HTR-8/SVneo (cell line): Measurements from ENCODE around the gene USO1.
"Not testable (repeated sequence)": the region's sequence is repeated elsewhere in the genome, so short reads cannot be mapped to it uniquely, and the experiment has no call there.

Experiments used
- DNase-seq: peaks from one replicate; pipeline ENCODE4 v3.0.0; 2011; ENCODE audit warnings: low spot score, mixed read lengths; ENCODE audit not compliant: insufficient read length
- FAIRE-seq: peaks from 2 replicates; lab custom pipeline; 2011; peaks lifted over from hg19 to GRCh38; lab: Jason Lieb, UNC

Gene USO1

DNA sequence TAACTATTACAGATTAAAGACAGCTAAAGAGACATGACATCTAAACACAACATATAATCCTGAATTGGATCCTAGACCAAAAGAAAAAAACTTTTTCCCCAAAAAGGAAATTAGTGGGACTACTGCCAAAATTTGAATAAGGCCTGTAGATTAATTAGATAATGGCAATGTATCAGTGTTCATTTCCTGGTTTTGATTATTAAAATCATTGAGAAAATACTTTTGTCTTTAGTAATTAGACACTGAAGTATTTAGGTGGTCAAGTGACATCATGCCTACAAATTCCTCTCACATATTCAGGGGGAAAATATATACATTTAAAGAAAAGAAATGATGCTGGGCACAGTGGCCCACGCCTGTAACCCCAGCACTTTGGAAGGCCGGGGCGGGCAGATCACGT, 10.4 kb upstream of the USO1 start:
- no peak for DNase-seq
- FAIRE-seq = no peak

DNA sequence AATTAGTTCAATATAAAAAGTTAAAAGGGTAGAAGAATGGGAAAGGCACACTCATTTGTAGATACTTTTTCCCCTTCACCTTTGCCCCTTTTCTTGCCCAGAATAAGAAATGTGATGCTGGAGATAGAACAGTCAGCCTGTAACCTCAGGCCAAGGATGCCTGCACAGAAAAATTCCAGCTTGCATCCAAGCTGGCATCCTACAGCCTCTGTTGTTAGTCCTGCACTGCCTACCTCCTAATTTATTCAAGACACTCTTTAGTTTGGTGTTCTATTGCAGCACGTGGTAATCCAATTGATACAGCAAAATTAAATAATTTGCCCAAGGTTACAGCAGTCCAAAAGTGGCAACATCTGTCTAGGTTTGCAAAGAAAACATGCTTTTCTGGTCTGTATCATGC, 9.7 kb upstream of the USO1 start:
- DNase-seq = no peak
- no peak for FAIRE-seq

DNA sequence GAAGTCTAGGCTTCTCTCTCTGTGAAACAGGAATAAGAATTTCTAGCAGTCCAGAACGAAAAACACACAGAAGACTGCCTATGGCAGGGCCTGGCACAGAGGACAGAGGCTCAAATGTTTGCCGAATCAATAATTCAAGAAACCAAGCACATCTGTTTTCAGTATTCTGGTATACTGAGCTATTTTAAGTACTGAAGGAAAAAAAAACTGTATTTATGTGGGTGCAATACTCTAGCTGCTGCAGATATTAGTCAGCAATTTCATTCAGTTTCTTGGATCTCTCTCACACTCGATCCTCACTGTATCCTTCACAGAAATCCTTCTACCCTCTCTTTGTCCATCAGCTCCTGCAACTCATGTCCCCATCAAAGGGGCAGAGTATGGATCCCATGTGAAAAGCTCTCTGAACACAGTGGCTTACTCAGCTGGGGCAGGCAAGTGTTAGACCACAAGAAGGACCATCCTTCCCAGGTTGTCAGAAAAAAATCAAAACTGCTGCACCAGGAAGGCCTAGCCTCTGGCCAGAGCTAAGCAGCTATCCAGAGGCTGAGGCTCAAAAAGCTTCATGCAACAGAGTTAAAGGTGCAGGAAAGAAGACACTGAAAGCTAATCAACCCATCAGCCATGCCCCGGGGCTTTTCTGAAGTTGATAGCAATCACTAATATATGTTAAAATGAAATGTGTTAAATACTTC, 9.1 kb upstream of the USO1 start:
- FAIRE-seq = no peak
- no peak for DNase-seq

DNA sequence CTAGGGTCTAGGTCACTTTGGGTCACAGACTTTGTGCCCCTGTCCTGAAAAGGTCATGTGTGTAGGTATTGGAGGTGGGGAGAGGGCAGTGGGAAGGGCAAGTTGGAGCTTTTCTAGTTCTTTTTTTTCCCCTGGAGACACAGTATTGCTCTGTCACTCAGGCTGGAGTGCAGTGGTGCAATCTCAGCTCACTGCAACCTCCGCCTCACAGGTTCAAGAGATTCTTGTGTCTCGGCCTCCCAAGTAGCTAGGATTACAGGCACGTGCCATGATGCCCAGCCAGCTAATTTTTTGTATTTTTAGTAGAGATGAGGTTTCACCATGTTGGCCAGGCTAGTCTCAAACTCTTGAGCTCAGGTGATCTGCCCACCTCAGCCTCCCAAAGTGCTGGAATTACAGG, 8.3 kb upstream of the USO1 start:
- not testable (repeated sequence) for FAIRE-seq, DNase-seq

DNA sequence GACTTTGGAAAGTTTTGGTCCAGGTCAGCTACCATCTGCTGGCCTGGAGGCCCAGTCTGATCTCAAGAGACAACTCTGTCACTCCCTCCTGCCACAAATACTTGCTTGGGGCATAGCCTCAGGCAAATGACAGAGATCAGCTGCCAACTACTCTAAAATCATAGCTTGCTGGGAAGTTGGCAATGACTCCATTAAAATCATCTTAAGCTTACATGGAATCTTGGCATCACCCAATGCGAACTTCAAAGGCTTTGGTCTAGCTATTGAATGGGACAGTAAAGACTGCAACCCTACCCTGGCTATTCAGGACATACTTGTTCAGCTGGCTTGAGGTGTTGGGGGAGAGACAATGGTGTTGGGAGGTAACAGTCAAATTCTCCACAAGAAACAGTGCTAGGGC, 7.0 kb upstream of the USO1 start:
- no peak for DNase-seq
- FAIRE-seq = no peak

DNA sequence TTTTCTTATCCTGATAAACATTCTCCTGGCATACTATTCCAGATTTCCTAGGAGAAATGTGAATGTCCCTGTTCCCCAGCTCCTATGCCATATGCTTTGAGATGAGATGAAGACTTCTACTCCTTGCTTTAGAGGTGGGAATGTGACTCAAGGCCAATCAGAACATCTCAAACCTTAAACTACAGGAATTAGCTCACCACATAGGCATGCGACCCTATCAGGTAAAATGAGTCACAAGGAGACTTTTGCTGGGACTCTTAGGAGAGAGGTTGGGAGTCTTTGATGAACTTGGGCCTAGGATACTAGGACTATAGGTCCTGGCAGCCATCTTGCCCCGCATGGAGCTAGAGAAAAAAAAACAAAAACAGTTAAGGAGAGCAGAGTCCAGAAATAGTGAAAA, 5.8 kb upstream of the USO1 start:
- no peak for DNase-seq
- FAIRE-seq = no peak

DNA sequence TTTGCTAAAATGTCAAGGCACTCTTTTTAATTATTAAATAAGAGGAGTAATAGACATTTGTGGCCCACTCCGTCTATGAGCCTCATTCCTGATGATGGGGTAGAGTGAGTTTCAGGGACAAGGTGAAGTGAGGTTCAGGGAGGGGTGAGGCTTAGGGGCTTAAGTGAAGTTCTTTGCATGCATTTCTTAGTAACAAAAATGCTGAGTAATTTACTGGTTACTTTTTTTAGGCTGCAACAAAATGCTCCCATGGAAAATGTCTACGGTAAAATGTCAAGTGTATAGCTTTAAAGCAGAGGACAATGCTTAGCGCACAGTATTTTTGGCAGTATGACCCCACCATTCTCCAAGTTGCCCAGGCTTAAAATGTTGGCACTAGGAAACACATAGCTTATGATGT, 2.0 kb upstream of the USO1 start:
- FAIRE-seq (no peak), DNase-seq (no peak)

DNA sequence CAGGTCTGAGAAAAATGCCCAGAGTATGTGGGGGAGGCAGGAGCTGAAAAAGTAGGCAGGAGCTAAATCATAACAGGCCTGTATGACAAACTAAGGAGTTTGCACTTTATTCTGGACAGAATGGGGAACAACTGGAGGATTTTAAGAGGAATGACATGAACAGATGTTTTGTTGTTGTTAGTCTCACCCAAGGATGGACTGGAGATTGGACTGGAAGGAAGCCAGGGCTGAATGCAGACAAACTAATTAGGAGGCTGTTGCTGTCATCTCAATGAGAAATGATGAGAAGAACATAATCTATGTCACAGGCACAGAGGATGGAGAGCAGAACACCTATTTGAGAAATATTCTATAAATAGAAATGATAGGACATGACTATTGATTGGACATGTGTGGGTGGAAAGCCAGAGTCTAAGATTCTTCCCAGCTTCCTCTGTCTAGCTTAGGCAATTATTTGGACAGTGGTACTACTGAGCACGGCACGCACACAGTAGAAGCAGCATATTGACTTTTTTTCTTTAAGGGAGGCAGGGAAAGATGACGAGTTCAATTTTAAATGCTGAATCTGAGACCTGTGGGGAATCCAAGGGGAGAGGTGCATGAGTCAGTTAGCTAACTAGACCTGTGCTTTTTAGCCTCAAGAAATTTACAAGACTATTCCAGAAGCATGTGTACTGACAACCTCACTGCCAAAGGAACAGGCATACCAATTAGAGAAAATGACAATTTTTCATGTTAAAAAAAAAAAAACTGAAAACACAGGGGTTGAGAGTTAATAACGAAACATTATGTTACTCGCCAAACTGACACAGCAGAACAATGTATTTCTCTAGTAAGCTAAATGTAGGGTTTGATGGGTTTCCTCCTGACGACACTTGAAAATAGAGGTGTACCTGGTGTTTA, 963 bp upstream of the USO1 start:
- FAIRE-seq (no peak), DNase-seq (no peak)

DNA sequence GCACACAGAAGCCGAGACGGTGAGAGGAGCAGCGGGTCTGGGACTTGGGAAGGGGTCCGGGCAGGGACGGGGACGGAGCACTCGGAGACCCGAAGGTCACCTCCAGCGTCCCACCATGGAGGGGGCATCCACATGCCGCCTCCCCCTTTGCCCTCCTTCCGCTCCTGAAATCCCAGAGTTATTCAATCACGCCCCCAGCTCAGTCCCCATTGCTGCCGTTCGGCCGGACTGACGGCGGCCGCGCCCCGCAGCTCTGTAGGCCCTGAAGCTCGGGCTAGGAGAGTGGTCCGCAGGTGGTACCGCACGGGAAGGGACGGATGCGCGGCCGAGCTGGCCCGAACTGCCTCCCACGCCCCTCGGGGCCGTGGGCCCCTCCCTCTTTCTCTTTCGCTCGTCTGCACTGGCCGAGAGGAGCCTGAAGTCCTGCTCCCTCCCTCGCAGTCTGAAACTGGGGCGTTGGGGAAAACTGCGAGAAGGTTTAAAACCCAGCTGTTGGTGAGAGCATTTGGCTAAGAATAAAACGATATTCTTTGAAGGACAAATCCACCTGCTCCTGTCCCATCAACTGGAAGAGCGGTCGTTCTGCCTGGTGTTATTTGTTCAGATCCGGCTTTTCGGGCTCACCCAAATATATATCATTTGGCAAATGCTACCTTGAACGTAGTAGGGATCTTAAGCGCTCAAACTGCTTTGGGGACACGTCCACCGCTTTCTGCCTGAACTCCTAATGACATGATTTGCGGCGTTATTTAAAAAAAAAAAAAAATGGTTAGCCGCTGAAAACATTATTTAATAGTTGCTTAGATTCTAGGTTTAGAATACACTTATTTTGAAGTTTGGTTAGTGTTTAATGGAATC, 719 bp downstream of the USO1 start:
- no peak for FAIRE-seq

DNA sequence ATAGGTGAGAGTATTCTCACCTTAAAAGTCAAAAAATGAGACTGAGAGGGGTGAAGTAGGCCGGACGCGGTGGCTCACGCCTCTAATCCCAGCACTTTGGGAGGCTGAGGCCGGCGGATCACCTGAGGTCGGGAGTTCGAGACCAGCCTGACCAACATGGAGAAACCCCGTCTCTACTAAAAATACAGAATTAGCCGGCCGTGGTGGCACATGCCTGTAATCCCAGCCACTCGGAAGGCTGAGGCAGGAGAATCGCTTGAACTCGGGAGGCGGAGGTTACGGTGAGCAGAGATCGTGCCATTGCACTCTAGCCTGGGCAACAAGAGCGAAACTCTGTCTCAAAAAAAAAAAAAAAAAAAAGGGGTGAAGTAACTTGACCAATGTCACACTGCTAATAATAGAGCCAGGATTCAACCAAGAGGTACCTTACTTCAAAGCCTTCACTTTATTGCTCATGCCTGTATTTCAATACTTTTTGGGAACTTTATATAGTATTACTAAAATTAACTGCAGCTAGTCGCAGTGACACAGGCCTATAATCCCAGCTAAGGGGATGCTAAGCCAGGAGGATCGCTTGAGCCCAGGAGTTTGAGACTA, 1.7 kb downstream of the USO1 start:
- not testable (repeated sequence) for FAIRE-seq, DNase-seq

More for the DNA sequence above, 719 bp downstream of the USO1 start:
- peak; percentile 43 for DNase-seq

DNA sequence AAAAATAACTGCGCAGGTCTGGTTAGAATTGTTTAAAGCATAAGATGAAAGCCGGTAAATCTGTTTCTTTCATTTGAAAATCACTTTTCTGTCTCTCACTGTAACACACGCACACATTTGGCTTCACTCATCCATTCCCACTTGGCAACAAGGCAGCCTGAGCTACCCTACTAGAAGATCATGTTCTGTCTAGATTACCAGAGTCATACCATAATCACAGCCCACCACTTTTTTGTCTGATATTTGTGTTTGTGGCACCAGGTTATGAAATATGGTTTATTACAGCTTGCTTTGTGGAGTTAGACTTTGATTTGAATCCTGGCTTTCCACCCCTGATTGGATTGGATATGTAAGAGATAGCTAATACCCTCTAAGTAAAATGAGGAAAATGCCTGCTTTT, 2.2 kb downstream of the USO1 start:
- FAIRE-seq (no peak), DNase-seq (no peak)

DNA sequence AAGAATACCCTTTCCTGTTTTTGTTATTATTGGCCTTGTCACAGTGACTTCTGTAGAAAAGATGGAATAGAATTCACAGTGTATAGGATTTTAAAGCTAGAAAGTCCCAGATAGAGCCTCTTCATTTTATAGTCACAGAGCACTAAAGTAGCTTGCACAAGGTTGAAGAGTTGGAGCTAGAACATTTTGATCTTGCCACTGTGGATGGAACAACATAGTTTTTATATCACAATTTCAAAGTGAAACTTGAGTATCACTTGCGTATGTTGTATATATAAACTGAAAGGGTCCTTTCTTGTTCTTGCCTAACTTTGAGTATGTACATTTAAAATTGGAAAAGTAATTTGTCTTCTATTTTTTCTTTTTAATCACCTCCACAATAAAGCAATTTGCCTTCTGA, 2.7 kb downstream of the USO1 start:
- DNase-seq (no peak), FAIRE-seq (no peak)

DNA sequence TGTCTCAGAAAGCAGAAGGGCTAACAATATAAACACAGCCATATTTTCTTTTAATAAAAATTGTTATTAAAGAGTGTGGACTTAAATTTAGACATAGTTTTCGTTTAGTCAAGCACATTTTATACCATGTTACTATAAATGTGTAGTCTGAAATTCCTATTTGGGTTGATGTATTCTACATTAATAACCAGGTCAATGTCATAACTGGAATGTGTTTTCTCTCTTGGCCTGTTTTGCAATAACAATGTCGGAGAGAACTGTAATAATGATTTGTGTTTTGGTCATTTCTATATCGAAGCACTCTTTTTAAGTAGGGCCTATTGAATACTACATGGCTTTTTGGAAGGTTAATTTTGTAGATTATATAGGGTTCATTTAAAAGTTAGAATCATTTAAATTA, 5.5 kb downstream of the USO1 start:
- DNase-seq (no peak), FAIRE-seq (no peak)

DNA sequence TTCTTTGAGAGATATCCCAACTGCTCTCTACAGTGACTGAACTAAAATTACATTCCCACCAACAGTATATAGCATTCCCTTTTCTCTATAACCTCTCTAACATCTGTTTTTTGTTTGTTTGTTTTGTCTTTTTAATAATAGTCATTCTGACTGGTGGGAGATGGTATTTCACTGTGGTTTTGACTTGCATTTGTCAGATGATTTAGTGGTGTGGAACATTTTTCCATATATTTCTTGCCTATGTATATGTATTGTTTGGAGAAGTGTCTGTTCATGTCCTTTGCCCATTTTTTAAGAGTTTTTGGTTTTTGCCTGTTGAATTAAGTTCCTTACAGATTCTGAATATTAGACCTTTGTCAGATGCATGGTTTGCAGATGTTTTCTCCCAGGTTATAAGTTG, 9.0 kb downstream of the USO1 start:
- FAIRE-seq (no peak), DNase-seq (no peak)

DNA sequence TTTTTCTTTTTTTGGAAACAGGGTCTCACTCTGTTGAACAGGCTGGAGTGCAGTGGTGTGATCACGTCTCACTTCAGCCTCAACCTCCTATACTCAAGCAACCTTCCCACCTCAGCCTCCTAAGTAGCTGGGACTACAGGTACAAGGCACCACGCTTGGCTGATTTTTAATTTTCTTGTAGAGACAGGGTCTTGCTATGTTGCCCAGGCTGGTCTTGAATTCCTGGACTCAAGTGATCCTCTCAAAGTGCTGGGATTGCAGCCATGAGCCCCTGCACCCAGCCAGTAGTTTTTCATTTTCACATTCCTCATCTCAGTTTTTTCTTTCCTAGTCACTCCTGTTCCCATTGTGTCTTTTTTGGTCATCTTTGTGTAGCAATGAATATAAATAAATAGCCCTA, 11.1 kb downstream of the USO1 start:
- FAIRE-seq = no peak
- no peak for DNase-seq

DNA sequence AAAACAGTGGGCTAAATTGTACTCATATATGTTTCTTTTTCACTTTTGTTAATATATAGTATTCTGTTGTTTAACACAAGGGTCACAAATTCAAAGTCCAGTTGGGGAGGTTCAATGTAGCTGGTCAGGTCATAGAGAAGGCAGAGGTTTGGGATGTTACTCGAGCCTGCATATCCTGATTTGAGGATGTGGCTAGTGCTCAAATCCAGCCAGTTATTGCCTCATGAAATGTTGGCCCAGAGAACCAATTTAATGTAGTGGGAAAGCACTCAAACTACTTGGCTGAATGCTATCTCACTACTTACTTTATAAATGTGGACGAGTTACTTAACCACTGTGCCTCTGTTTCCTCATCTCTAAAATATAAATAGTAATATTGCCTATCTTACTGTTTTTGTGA, 12.5 kb downstream of the USO1 start:
- no peak for DNase-seq
- FAIRE-seq = no peak

DNA sequence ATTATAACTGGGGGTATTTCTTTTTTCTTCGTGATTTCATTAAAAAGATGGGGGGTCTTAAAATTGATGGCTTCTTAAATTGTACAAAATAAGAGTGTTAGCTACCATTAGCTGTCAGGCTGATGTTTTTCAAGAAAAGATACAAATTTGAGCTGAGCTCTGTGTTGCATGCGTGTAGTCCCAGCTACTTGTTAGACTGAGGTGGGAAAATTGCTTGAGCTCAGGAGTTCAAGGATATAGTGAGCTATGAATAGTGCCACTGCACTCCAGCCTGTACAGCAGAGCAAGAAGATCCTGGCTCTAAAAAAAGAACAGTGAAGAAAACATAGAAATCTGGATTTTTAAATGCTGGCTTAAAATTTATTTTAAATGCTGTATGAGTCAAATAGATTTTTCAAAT, 13.0 kb downstream of the USO1 start:
- DNase-seq (no peak), FAIRE-seq (no peak)

DNA sequence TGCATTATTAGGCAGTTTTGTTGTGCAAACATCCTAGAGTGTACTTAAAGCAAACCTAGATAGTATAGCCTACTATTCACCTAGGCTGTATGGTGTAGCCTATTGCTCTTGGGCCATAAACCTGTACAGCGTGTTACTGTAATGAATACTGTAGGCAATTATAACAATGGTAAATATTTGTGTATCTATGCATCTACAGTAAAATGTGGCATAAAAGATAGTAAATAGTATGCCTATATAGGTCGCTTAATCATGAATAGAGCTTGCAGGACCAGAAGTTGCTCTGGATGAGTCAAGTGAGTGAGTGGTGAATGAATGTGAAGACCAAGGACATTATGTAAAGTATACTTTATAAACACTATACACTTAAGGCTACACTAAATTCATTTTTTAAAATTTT, 16.6 kb downstream of the USO1 start:
- DNase-seq = no peak
- FAIRE-seq = no peak

DNA sequence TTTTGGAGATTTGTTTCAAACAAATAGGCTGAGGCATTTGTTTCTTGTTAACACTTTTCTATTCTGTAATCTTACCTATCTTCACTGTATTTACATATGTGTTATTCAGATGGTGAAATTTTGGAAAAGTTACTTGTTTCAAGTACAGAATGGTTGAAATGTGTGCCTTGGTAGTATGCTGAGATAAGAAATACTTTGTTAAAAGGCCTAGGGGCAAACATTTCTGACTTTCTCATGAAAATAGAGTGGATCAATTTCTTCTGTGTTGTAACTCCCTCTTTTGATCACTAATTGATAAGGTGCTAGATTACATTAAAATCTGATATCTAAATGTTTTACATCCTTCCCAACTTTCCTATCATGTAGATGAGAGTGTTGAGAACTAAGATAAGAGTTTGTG, 18.1 kb downstream of the USO1 start:
- DNase-seq = no peak
- no peak for FAIRE-seq

DNA sequence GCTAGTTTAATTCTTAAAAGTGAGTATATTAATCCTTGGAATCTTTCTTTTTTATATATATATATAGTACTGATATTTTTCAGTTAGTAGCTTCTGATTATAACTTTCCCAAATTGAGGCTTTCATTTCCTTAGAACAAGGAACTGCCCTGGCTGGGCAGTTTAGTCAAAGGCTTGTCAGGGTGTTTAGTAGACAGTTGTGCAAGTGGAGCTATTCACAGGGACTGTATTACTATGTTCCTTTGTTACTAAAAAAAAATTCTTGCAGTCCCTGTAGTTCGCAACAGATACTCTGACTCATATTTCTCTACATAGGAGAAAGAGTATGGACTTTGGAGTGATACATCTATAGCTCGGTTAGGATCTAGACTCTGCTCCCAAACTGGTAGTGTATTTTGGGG, 20.8 kb downstream of the USO1 start:
- no peak for DNase-seq
- FAIRE-seq = no peak
